Measurements from ENCODE around the gene DISC1.
"Not testable (repeated sequence)": the region's sequence is repeated elsewhere in the genome, so short reads cannot be mapped to it uniquely, and the experiment has no call there.

DISC1 gene

DNA sequence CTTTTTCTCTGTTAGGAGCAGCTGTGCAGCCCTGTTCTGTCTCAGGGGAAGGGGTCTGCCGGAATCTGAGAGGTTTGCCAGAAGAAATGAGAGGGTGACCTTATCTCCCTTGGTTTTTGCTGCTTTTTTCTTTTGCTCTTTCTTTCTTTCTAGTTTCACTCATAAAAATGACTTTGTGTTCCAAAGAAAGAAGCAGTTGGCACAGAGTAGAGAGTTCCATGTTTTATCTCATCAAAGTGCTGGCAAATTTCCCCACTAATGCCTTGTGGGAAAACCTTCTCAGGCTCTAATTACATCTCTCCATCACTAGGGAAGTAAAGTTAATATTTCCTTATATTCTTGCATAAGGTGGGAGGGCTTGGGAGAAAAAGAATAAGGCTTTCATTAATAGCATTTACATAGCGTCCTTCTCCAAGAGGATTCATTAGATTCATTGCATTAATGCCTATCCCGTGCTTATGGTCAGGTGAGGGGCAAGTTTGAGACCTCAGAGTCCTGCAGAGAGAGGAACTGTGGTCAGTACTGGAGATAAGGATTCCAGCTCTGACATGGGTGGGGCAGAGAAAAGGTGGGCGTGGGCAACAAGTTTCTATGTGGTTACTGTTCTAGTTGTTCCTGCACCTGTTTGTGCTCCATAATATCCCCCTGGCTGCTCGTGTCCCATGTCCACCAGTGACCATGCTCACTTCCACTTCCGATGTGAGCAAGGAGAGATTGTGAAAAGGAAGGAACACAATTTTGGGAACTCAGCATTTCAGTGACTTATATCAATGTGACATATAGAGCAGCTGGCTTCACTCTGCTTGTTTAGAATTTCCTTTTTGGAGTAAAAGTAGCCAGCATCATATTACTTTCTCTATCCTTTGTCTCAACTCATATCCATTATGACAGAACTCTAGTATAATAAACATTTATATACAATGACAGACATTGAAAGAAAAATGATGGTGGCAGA is 79.5 kb downstream of the DISC1 start:
- DNase-seq = no peak

DNA sequence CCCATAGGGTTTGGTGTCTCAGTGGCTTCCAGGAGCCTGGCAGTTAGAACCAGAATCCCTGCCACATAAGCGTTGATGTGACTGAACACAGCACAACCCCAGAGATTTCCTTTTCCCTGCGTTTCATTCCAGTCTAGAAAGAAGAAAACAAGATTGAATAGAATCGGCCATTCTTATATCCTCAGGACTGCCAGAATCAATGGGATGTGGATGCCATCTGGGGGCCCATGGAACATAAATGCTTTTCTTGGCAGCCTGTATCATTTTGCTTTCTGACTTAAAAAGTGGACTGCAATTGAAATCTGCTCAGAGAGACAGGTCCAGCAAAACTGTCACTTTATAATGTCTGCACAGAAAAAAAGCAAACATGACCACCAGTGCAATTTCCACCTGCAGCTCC is 80.3 kb downstream of the DISC1 start:
- DNase-seq = no peak

DNA sequence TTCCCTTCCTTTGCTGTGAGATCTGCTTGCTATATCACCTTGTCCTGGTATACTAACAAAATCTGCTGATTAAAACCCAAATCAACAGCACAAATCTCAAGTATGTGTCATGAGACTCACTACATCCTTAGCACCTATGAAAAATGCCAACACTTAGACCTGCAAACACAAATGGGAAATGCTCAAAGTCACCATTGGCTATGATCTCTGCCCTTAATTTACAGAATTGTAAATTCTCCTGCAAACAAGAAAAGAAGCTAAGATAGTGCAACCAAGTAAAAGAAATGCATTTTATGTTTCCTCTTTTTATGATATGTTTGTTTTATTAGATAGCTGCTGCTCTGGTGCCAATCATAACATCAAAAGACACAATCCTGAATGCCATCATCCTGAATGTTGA is 80.8 kb downstream of the DISC1 start:
- no peak for DNase-seq

DNA sequence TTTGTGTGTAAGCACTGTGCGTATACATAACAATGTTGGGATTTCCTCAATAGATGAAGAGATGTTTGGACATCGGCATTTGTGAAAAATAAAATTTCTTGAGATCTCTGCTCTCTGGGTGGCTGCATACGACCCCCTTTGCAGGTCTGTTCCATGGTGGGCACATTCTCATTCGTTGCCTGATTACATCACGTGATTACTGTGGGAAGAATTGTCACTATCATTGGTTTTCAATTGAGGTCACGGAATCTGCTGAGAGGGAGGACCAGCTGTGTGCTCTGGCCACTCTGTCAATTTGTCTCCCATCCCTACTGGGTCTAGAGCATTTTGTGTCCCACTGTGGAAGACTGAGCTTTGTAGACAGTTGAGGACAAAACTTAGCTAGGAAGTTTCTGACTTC is 81.8 kb downstream of the DISC1 start:
- DNase-seq = no peak

DNA sequence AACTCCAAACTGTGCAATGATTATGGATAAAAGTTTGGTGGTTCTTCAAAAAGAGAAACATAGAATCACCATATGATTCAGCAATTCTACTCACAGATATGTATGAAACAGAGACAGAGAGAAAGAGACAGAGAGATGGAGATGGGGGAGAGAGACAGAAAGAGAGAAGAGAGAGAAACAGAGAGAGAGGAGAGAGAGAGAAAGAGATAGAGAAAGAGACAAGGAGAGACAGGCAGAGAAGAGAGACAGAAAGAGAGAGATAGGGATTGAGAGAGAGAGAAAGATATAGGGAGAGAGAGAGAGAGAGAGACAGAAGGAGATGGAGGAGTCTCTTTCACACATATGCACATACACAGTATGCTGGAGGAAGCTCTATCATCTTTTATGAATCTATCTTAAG is 87.8 kb downstream of the DISC1 start:
- DNase-seq = no peak

DNA sequence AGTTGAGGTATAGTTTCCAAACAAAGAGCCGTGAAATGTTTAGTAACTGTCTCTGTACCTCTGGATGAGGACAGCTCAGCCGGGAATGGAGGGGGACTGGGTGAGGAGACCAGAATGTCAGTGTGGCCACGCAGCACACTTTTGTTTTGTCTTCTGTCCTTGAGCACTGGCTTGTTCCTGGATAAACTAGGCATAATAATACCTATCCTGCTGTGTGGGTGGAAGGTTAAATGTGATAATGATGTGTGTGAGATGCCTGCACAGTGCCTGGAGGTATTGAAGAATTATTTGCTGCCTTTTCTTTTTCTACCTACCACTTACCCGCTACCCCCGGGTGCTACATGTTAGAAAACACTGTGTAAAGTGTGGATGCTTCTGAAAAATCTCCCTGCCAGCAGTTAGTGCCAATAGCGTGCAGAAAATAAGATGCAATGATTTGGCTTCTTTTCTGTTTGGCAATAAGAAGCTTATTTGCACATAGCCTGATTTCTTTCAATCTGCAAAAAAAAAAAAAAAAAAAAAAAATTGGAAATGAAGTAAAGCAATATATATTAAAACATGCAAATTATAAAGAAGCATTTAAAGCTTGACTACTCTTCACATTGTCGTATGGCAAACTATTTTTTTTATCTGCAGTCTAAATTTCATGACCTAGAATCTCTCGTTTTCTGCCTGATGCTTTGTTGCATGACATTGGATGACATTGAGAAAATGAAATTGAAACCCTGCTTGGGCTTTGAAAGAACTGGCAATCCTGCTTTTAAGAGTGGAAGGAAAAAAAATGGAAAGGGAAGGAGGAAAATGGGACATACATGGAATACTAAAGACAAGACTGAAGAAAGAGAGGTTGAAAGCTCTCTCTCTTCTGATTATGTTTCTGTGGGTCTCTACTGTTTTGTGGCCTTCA is 89.5 kb downstream of the DISC1 start:
- DNase-seq = no peak

DNA sequence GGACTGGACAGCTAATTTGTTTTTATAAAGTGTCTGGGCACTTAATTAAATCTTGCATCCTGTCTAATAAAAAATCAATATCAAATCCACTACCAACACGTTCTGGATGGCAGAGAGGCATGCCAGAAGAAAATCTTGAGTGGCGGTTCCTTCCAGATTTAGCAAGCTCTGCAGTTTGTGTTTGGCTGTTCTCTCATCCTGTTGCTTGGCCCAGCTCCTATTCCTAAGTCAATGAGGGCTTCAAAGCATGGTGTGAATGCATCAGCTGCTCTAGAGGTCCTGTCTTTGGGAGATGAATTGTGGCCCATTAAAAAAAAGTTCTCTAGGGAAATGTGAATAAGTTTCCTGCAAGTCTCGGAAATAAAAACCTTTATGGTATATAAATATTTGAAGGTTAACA is 90.3 kb downstream of the DISC1 start:
- DNase-seq = no peak

DNA sequence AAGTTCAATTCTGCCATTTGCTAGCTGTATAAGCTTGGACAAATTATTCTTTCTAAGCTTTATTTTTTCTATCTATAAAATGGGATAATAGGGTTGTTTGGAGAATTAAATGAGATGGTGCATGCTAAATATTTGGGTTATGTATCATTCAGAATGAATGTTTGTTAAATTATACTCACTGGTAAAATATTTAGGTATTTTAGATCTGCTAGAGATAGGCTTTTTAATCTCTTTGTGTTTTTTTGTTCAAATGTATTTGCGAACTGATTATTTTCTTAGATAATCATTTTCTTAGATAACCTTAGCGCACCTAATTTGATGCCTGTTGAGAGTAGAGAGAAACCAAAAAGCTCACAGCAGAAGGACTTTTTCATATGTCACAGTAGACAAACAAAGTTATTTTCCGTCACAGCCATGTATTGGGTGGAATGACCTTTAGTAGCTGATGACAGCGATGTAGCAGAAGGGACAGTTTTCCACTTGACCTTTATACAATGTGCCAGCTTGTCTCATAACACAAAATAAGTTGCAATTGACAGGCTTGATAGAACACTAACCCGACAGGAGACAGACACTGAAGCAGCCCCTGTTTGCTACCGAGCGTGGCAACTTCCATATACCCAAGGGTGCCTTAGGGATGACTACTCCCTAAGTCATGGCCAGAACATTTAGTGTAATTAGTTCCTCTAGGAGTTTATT is 93.0 kb downstream of the DISC1 start:
- no peak for DNase-seq

DNA sequence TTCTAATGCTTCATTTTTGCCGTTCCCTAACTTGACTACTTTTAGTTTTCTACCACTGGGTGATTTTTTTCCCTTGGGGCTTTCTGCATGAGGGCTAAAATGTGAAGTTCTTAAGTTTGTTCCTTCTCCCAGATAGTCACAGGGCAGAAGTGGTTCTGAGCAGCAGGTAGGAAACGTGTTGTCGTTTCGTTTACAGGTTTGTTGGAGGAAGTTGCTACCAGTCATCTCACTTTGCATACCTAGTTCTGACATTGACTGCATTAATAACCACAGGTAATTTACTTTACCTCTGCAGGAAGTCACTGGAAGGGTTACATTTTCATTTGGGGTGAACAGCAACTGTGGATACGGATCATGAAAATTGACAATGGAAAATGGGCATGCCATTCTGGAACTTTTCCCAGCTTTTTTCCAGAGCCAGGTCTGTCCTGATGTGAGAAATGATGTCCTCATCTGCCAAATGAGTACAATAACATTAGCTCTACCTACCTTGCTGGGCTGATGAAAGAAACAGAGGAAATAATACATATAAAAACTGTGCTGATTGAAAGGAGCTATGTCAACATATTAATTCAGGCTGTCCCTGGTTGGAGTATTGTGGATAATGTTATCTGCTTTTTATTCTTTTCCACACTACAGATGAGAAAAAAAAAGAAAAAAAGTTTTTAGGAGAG is 94.2 kb downstream of the DISC1 start:
- no peak for DNase-seq

DNA sequence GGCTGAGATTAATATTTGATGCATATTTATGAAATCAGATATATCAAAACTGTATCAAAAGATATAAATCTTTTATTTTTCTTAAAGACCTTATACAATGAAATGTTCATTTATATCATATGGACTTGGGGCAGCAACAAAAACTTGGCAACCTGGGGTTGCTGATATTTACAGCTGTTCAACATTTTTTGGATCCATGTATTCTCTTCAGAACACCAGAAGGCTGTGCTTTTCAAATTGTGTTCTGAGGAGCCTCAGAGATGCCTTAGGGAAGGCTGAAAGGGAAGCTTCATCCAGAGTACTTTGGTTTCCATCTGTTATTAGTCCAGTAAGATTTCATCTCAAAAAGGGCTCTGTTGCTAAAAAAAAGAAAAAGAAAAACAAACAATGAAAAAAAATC is 94.8 kb downstream of the DISC1 start:
- DNase-seq = no peak

DNA sequence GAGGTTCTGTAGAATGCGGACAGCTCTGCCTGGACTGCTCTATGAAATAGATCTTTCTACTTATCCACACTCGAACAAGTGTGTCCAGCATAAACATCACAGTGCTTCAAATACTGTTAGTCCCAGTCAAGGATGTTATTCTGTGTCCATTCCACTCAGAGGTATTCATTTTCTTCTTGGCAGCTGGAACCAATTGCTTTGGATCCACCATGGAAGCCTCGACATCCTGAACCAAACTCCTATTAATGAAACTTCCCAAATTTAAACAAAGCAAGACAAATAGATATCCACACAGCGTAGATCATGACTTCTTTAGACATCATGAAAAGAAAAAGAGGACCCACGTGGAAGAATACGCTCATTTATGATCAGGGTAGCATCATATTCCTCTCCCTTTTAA is 95.8 kb downstream of the DISC1 start:
- DNase-seq = no peak

DNA sequence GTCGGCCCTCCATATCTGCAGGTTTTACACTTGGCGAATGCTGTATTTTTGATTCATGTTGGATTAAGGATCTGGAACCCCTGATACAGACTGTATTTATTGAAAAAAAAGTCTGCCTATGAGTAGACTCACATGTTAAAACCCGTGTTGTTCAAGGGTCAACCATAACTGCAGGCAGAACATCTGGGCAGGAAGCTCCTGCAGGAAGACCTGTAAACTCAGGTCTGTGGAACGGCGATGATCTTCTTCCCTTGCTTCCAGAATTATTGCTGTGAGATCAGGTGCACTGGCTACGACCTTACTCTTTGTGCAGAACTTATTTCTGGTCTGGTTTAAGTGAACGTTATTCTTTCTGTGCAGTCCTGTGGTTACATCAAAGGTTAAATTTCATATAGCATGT is 96.6 kb downstream of the DISC1 start:
- no peak for DNase-seq

DNA sequence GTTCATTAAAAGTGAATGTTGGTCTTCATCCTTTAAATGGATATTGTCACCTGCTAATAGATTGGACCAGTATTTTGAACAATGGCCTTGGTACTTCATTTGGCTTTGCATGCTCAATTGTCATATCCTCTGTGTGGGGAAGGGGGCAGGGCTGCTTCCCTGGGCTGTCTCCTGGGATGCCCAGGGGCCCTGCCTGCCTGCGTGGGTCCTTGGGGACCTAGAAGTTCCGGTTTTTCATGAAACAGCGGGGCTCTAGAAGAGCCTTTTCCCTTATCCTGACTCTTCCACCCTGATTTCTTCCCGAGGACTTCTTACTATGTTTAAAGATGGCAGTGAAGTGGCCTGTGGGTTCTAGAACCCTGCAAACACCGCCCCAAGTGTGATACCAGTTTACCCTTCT is 97.5 kb downstream of the DISC1 start:
- DNase-seq = no peak

DNA sequence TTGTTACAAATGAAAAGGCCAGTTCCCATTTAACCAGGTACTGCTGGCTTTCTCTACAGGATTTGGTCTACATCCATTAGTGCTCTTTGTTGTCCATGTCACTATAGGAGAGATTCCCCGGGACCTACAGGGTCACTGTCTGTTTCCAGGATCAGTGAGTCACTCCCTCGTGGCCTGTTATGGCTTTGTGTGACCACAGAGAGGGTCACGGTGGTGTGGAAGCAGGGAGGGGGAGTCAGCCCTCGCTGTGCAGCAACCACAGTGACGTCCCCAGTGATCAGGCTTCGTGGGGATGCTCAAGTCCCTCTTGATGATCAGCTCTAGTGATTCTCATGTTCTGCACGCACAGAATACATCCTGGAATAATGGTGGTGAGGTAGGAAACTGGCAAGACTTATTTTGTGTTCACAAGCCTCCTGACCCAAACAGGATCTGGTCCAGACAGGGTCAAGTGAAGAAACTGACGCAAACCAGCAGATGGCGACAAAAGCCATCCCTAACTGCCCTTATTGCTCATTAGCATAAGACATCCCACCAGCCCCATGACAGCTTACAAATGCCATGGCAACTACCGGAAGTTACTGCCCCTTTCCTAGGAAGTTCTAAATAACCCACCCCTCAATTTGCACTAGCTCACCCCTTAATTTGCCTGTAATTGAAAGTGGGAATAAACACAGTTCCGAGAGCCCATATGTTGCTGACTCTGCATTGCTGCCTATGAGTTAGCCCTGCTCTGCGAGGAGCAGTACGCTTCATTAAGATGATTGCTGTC is 98.5 kb downstream of the DISC1 start:
- DNase-seq = no peak

DNA sequence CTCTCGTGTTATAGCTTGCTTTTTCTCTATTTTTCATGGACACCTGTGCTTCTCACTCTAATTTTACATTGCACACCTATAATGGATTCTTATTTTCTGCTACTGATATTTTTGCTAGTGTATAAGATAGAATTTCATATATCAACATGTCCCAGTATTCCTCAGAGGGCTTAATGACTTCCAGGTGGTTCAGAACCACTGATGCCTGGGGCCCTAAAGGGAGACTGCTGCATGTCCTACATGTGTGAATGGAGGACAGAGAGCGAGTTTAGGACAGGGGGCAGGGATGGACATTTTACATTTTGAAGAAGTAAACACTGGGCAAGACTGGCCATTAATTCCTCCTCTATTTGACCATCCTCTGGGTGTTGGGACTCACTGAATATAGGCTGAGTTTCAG is 100.6 kb downstream of the DISC1 start:
- DNase-seq = no peak

DNA sequence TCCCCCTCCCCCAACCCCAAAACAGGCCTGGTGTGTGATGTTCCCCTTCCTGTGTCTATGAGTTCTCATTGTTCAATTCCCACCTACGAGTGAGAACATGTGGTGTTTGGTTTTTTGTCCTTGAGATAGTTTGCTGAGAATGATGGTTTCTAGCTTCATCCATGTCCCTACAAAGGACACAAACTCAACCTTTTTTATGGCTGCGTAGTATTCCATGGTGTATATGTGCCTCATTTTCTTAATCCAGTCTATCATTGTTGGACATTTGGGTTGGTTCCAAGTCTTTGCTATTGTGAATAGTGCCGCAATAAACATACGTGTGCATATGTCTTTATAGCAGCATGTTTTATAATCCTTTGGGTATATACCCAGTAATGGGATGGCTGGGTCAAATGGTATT is 102.4 kb downstream of the DISC1 start:
- not testable (repeated sequence) for DNase-seq

DNA sequence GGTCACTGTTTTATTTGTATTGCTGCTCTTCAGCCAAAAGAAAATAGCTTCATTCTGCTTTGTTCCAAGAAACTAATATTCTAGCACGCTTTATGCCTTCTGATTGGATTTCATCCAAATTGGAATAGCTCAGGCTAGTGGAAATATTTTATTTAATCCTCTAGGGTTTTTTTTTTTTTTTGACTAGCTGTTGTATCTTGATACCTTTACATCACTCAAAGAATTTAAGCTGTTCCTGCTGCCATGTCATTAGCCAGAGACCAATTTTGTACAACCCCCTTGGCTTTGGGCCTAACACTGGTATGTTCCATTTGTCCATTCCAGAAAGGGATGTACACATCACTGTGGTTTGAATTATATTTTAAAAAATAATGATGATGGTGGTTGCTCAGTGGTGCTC is 103.0 kb downstream of the DISC1 start:
- no peak for DNase-seq

DNA sequence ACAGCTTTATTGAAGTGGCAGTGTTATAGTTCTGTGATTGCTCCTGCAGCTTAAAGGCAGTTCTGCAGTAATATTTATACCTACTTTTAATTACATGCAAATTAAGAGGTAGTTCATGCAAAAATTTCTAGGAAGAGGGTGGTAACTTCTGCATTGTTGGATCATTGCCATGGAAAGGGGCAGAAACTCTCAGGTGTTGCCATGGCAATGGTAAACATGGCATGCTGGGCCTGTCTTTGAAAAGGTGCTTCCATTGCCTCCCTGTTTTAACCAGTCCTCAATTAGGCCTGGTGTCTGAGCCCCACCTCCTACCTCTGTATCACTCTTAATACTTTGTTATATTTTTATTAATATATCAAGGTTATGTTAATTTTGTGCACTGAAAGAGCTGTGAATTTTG is 104.7 kb downstream of the DISC1 start:
- DNase-seq = no peak

DNA sequence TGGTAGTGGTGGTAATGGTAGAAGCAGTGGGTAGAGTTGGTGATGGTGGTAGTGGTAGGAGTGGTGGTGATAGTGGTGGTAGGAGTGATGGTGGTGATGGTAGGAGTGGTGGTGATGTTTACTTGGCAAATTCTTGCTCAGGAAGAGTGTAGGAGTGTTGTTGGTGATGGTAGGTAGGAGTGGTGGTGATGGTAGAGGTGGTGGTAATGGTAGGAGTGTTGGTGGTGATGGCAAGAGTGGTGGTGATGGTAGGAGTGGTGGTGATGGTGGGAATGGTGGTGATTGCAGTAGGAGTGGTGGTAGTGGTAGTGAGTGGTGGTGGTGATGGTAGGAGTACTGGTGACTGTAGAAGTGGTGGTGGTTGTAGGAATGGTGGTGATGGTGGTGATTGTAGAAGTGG is 106.5 kb downstream of the DISC1 start:
- DNase-seq = no peak

DNA sequence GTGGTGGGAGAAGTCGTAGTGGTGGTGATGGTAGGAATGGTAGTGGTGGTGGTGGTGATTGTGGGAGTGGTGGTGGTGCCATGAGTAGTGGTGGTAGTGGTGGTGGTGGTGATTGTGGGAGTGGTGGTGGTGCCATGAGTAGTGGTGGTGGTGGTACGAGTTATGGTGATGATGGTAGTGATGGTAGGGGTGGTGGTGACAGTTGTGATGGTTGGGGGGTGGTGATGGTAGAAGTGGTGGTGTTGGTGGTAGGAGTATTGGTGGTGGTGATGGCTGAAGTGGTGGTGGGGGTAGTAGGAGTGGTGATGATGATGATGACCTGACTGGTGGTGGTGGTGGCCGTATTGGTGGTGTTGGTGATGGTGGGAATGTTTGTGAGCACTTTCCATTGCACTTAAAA is 107.1 kb downstream of the DISC1 start:
- no peak for DNase-seq

DNA sequence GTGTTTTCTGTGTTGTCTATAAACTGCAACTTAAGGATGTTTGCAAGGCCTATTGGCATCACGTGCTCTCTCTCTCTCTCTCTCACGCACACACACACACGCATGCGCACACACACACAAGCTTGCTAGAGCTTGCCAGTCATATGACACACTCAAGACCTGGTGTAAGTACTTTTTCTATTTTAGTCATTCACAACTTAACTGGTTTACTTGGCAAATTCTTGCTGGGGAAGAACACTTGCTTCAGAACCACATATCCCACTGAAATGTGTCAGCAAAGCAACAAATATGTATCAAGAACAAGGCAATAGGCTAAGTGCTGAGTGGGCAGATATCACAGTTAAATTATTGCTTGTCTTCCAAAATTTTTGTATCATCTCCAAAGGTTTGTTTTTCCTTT is 107.8 kb downstream of the DISC1 start:
- no peak for DNase-seq

DNA sequence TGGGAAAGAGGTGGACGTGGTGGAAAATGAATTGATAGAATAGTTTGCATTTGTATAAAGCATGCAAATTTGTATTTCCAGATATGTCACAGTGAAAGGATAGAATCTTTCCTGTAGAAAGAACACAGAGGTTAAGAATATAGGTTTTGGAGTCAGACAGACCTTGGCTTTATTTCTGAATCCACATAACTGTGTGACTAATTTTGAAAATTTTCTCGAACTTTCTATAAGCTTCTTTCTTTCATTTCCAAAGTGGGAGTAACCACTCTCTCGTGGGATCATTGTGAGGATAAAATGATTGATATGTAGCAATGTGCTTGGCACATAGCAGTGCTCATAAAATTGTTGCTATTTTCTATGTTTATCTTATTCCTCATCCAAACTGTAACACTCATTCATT is 108.8 kb downstream of the DISC1 start:
- DNase-seq = no peak

Measured in activated CD4-positive, alpha-beta T cell treated with anti-CD3 and anti-CD28 coated beads for 4 hours (primary cell).